Measurements from ENCODE around the gene SDK2. TPM values are rescaled to one million over a fixed set of nuclear protein-coding genes. Genes with fewer than 3 reads are reported as not detected.

SDK2 gene
- total RNA-seq, 4 donors from 2014 or later, result 0.18 to 3.3 (median 1.2) TPM

GRCh38 chr17:73551759-73552158, 92.5 kb downstream of the SDK2 start:
- no peaks in the 10 kb centered on the region for H3K27me3 ChIP-seq
- H3K9me3 ChIP-seq, result no peaks in the 10 kb centered on the region
- DNase-seq, result no peak
- no peak overlapping the region for H3K27ac ChIP-seq
- no peak for TF ChIP-seq POLR2A (IDR thresholded peaks at IDR 0.05)
- no peaks in the 10 kb centered on the region for H3K36me3 ChIP-seq
- H3K4me1 ChIP-seq, result no peaks in the 10 kb centered on the region
- peak overlapping the region in 1 of 4 donors; percentile 15 for H3K4me3 ChIP-seq

DNA sequence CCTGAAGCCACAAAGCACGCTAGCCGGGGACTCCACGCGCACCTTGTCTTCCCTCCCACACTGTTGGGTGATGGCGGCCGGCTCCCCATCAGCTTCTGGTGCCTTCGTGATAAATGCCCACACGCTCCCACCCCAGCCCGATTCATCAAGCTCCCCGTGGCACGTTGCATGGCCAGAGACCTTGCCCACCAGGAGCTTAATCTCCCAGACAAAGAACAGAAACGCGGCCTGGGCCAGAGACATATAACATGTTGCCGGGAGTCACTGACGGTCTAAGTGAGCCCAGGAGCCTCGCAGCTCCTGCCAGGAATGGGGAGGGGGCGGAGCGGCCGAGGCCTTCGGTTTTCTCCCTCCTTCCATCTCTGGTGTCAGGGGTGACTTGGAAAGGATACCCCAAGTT, 93.1 kb downstream of the SDK2 start:
- Histone ChIP-seq H3K27ac (no peak overlapping the region), H3K9me3 (no peaks in the 10 kb centered on the region)
- TF ChIP-seq POLR2A (IDR thresholded peaks at IDR 0.05) (no peak), CTCF (IDR thresholded peaks at IDR 0.05) (no peak)

GRCh38 chr17:73550556-73550955, 93.7 kb downstream of the SDK2 start:
- Histone ChIP-seq H3K36me3 (no peaks in the 10 kb centered on the region), H3K9me3 (no peaks in the 10 kb centered on the region), H3K4me1 (no peaks in the 10 kb centered on the region), H3K27me3 (no peaks in the 10 kb centered on the region), H3K4me3 (no peak overlapping the region), H3K27ac (no peak overlapping the region)
- TF ChIP-seq POLR2A (IDR thresholded peaks at IDR 0.05) (no peak), CTCF (IDR thresholded peaks at IDR 0.05) (no peak)
- no peak for DNase-seq

More for the DNA sequence above, 93.1 kb downstream of the SDK2 start:
- no peaks in the 10 kb centered on the region for H3K27me3 ChIP-seq
- H3K4me1 ChIP-seq, result no peaks in the 10 kb centered on the region
- no peak for DNase-seq
- H3K36me3 ChIP-seq, result no peaks in the 10 kb centered on the region
- H3K4me3 ChIP-seq, result no peak overlapping the region

DNA sequence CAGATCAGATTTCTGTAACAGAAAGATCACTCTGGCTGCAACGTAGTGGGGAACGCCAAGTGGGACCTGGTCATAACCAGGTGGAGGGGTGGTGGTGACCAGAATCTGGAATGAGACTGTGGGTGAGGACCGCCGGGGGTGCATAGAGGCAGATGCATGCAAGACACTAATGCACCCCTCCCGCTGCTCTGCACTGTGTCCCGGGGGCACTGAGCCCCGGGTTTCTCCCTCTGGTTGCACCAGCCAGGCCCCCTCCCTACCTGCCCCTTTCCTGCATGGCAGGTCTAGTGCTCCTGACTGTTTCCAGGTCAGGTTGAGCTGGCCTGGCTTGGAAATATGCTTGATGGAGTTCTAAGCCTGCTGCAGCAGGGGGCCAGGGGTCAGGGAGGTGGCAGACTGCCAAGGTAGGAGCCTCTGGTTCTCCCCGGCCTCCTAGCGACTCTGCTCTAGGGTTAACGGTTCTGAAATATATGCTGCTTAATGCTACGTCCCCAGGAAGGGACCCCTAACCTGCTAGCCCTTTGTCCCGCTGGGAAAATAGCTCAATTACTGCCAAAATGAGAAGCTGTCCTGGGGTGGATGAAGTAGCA, 94.3 kb downstream of the SDK2 start:
- H3K9me3 ChIP-seq, result no peaks in the 10 kb centered on the region
- no peak for TF ChIP-seq CTCF (IDR thresholded peaks at IDR 0.05)
- no peak for TF ChIP-seq POLR2A (IDR thresholded peaks at IDR 0.05)

DNA sequence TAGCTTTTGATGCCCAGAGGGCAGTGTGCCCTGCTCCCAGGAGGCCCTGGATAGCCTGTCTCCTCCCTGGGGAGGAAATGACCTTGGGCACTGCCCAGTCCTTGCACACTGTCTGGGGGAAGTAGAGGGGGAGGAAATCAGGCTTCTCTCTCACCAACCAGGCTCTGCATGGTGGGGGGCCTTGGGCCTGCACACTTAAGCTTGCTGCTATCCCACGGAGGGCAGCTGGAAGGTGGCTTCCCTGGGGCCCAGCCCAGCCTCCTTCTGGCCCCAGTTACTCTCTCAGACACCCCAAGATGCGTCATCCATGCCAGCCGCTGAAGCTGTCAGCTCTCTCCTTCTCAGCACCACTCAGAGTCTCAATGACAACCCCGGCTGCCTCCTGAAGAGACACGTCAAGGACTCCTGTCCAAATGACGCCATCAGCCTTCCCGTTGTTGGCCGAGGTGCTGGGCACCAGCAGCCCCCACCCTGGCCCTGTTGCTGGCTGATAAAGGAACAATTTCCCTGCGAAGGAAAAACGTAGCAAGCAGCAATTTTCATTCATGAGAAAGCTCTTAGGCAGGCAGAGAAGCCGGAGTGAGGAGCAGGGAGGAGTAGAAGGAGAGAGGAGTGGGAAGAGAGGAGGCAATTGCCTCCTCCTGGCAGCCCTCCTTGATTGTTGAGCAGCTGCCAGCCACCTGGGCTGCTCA, 95.5 kb downstream of the SDK2 start:
- H3K4me1 ChIP-seq, result no peaks in the 10 kb centered on the region
- no peak overlapping the region for H3K4me3 ChIP-seq
- TF ChIP-seq POLR2A (IDR thresholded peaks at IDR 0.05), result no peak
- no peak for TF ChIP-seq CTCF (IDR thresholded peaks at IDR 0.05)
- H3K9me3 ChIP-seq, result no peaks in the 10 kb centered on the region
- no peaks in the 10 kb centered on the region for H3K36me3 ChIP-seq
- no peak overlapping the region for H3K27ac ChIP-seq
- no peaks in the 10 kb centered on the region for H3K27me3 ChIP-seq
- no peak for DNase-seq

More for the DNA sequence above, 94.3 kb downstream of the SDK2 start:
- no peak for DNase-seq
- H3K4me3 ChIP-seq, result no peak overlapping the region
- no peaks in the 10 kb centered on the region for H3K4me1 ChIP-seq
- no peaks in the 10 kb centered on the region for H3K36me3 ChIP-seq
- H3K27me3 ChIP-seq, result no peaks in the 10 kb centered on the region
- H3K27ac ChIP-seq, result no peak overlapping the region

- no peak overlapping the region for H3K4me3 ChIP-seq
- DNase-seq, result no peak
- no peak for TF ChIP-seq POLR2A (IDR thresholded peaks at IDR 0.05)
- no peaks in the 10 kb centered on the region for H3K36me3 ChIP-seq
- H3K4me1 ChIP-seq, result no peaks in the 10 kb centered on the region
- no peaks in the 10 kb centered on the region for H3K27me3 ChIP-seq
- H3K27ac ChIP-seq, result no peak overlapping the region
- no peaks in the 10 kb centered on the region for H3K9me3 ChIP-seq
Measured at GRCh38 chr17:73547790-73548189, 96.5 kb downstream of the SDK2 start.

All from Peyer's patch (tissue), 4 donors.